ENCODE results near the gene SFXN5. TPM values are rescaled to one million over a fixed set of nuclear protein-coding genes. Genes with fewer than 3 reads are reported as not detected.

SFXN5 gene
- total and polyA plus RNA-seq, 2 of the 8 experiments (the other 6 are each of a cell fraction or from before 2014, with no cell fraction given) = 29.3 to 33.1 TPM

GRCh38 chr2:72895759-72896281 lies 175.7 kb downstream of the SFXN5 start (continued):
- TF ChIP-seq CHD7 (IDR thresholded peaks at IDR 0.05; ENCODE audit: insufficient replicate concordance, low read length) (no peak), TAF1 (IDR thresholded peaks at IDR 0.05; ENCODE audit: low read depth, low read length) (no peak), RXRA (IDR thresholded peaks at IDR 0.05; ENCODE audit: insufficient read depth, low read depth, low read length) (no peak), E2F6 (IDR thresholded peaks at IDR 0.05) (no peak), ATF3 (IDR thresholded peaks at IDR 0.05; ENCODE audit: insufficient read depth, low read depth, low read length) (no peak), BRCA1 (IDR thresholded peaks at IDR 0.05; ENCODE audit: low read depth, low read length) (no peak), NRF1 (IDR thresholded peaks at IDR 0.05; ENCODE audit: low read depth, low read length) (no peak), CTBP2 (IDR thresholded peaks at IDR 0.05; ENCODE audit: borderline replicate concordance, insufficient read depth, insufficient read length, low read length) (no peak), MAX (IDR thresholded peaks at IDR 0.05) (no peak), SUZ12 (IDR thresholded peaks at IDR 0.05; ENCODE audit: low read length) (no peak)
